DND-41 (cell line): ENCODE measurements around the gene CDC25B.

Experiments
- ATAC-seq: fragments of 200-7000 bp; cut with Tn5 transposase; 3 replicates; pipeline ENCODE4 v1.9.1; 2021; ENCODE audit warnings: low read depth; ENCODE audit not compliant: insufficient read depth
- DNase-seq: peaks from one replicate; pipeline ENCODE4 v3.0.0-alpha.2; 2020
- H2AFZ ChIP-seq: 2 replicates; pipeline ENCODE4 v1.6.0; 2012; ENCODE audit warnings: low read depth, low read length
- H3K27ac ChIP-seq: 2 replicates; pipeline ENCODE4 v1.5.1; 2012; ENCODE audit warnings: low read length, inconsistent platforms
- H3K27me3 ChIP-seq: fragments of 200-600 bp; sonication (generic); 2 replicates; pipeline ENCODE4 v1.6.0; 2012; ENCODE audit warnings: low read length, mild to moderate bottlenecking, inconsistent platforms; ENCODE audit not compliant: insufficient read depth, poor library complexity
- H3K36me3 ChIP-seq: 2 replicates; pipeline ENCODE4 v1.5.1; 2012; ENCODE audit warnings: low read length, inconsistent platforms; ENCODE audit not compliant: insufficient read depth
- H3K4me1 ChIP-seq: 2 replicates; pipeline ENCODE4 v1.5.1; 2012; ENCODE audit warnings: mild to moderate bottlenecking, low read length; ENCODE audit not compliant: insufficient read depth
- H3K4me2 ChIP-seq: 2 replicates; pipeline ENCODE4 v1.6.0; 2012; ENCODE audit warnings: mild to moderate bottlenecking, moderate library complexity, low read length, inconsistent platforms; ENCODE audit not compliant: insufficient read depth
- H3K4me3 ChIP-seq, 2 experiments: fragments of 200-600 bp in 1 of 2; shearing (Covaris generic) in 1 of 2; 2 replicates each; pipeline ENCODE4 v1.5.1; 2012 to 2016; ENCODE audit warnings: inconsistent platforms in 2 of 2, low read length in 2 of 2, mild to moderate bottlenecking in 2 of 2, low read depth in 1 of 2, moderate library complexity in 1 of 2
- H3K79me2 ChIP-seq: 2 replicates; pipeline ENCODE4 v1.6.0; 2012; ENCODE audit warnings: low read length, inconsistent platforms; ENCODE audit not compliant: insufficient read depth
- H3K9ac ChIP-seq: 2 replicates; pipeline ENCODE4 v1.6.0; 2012; ENCODE audit warnings: low read depth, mild to moderate bottlenecking, inconsistent platforms, low read length, moderate library complexity
- H3K9me3 ChIP-seq: 2 replicates; pipeline ENCODE4 v1.5.1; 2012; ENCODE audit warnings: low read length, moderate library complexity, mild to moderate bottlenecking, inconsistent platforms; ENCODE audit not compliant: insufficient read depth, severe bottlenecking
- H4K20me1 ChIP-seq: 2 replicates; pipeline ENCODE4 v1.6.0; 2012; ENCODE audit warnings: low read length; ENCODE audit not compliant: insufficient read depth
- EZH2 ChIP-seq: IDR thresholded peaks from 3 replicates; pipeline ENCODE4 v1.6.1; 2012; ENCODE audit warnings: borderline replicate concordance, low read depth, mild to moderate bottlenecking, moderate library complexity, low read length, inconsistent platforms; ENCODE audit not compliant: severe bottlenecking
- TF ChIP-seq, protein P1 (sequence below): IDR thresholded peaks from 2 replicates; pipeline ENCODE4 v1.5.1; 2012; ENCODE audit warnings: borderline replicate concordance, low read length, moderate library complexity, mild to moderate bottlenecking; ENCODE audit not compliant: poor library complexity, severe bottlenecking; ENCODE audit errors: extremely low read depth

CDC25B gene

DNA sequence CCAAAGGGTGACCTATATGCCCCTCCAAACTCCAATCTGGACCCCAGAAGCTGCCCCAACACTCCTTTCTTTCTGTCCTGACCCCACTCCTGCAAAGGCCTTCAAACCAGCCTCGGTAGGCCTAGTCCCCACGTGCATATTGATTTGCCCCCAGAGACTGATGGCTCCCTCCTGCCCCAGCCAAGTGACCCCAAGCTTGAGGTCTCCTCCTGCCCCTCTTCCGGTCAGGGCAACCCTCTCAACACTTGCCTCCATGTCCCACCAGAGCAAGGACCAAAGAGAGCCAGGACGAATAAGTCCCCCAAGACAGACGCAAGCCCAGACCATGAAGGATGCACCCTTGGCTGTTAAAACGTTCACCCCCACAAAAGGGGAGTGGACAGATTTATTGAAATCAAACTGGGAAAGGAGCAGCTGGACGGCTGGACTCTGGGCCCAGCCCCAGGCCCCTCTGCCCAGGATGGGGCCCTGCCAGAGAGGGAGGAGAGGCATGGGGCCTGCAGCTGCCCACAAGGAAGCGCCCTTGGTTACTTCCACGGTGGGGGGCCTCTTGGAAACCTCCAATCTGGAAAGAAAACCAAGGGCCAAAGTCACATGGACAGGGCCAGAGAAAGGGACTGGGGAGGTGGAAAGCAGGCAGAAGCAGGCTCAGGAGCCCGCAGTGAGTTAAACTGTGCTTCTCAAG is 12.5 kb upstream of the CDC25B start:
- Histone ChIP-seq H3K9me3 (no peaks in the 10 kb centered on the region), H3K27ac (no peak overlapping the region), H3K79me2 (peaks cover 38% of the 10 kb centered on the region), H3K27me3 (no peaks in the 10 kb centered on the region), H2AFZ (no peak overlapping the region), H3K4me3 (no peak overlapping the region), H3K36me3 (peaks cover 22% of the 10 kb centered on the region), H4K20me1 (peaks cover 45% of the 10 kb centered on the region), H3K9ac (no peak overlapping the region), H3K4me2 (peak overlapping the region; percentile 30; the same call in 1 of the 2 replicates), H3K4me1 (peaks cover 52% of the 10 kb centered on the region)
- TF ChIP-seq EZH2 = no peak
- TF ChIP-seq, protein P1, sequence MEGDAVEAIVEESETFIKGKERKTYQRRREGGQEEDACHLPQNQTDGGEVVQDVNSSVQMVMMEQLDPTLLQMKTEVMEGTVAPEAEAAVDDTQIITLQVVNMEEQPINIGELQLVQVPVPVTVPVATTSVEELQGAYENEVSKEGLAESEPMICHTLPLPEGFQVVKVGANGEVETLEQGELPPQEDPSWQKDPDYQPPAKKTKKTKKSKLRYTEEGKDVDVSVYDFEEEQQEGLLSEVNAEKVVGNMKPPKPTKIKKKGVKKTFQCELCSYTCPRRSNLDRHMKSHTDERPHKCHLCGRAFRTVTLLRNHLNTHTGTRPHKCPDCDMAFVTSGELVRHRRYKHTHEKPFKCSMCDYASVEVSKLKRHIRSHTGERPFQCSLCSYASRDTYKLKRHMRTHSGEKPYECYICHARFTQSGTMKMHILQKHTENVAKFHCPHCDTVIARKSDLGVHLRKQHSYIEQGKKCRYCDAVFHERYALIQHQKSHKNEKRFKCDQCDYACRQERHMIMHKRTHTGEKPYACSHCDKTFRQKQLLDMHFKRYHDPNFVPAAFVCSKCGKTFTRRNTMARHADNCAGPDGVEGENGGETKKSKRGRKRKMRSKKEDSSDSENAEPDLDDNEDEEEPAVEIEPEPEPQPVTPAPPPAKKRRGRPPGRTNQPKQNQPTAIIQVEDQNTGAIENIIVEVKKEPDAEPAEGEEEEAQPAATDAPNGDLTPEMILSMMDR = no peak
- ATAC-seq = no peak
- no peak for DNase-seq

DNA sequence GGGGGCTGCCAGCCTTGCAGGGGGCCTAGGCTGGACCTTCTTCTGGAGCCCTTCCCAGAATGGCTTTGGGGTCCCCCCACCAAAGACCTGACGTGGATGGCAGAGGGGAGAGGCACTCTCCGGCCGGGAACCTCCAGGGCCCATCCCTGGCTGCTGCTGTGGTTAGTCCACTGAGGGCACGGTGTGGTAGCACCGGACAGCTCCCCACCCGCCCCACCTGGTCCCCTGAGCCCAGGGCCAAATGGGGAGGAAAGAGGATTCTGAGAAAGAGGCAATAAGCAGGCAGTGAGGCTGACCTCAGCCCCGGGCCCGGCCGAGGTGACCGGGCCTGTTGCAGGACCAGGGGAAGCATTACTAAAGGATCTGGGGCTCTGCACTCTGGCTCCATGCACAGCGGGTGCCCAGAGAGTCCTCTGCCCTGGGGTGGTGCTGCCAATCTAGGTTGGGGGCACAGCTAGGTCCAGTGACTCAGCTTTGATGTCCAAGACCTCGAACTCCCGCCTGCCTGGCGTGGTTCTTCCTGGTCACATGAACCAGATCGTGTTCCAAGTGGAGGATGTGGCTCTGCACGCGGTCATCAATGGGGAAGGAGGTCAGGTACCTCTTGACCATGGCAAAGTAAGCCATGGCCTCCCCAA is 11.8 kb upstream of the CDC25B start:
- H3K9me3 ChIP-seq = no peaks in the 10 kb centered on the region
- peak overlapping the region in 1 of 2 experiments; percentile 70; a peak in 1 of 4 replicates for H3K4me3 ChIP-seq
- H3K9ac ChIP-seq = no peak overlapping the region
- ATAC-seq (no peak), DNase-seq (no peak)
- H3K27me3 ChIP-seq = no peaks in the 10 kb centered on the region
- H3K4me2 ChIP-seq = peak overlapping the region; percentile 83
- peaks cover 58% of the 10 kb centered on the region for H3K4me1 ChIP-seq
- TF ChIP-seq, protein P1 = no peak
- TF ChIP-seq EZH2 = no peak
- H3K79me2 ChIP-seq = peaks cover 44% of the 10 kb centered on the region
- H4K20me1 ChIP-seq = peaks cover 45% of the 10 kb centered on the region
- no peak overlapping the region for H3K27ac ChIP-seq
- peaks cover 22% of the 10 kb centered on the region for H3K36me3 ChIP-seq
- H2AFZ ChIP-seq = no peak overlapping the region

DNA sequence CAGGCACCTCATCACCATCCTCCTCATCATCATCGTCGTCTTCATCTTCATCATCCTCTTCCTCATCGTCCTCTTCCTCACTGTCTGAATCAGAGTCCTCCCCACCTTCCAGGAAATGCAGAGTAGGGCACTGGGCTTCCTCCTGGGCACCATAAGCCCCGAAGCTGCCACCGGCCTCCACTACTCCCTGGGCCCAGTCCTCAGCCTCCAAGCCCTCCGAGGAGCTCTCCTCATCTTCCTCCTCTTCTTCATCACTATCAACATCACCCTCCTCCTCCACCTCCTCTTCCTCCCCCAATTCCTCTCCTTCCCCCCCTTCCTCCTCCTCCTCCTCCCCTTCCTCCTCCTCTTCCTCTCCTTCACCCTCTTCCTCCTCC is 11.3 kb upstream of the CDC25B start:
- no peak for DNase-seq
- Histone ChIP-seq H3K27ac (no peak overlapping the region), H3K9me3 (no peaks in the 10 kb centered on the region), H4K20me1 (peaks cover 45% of the 10 kb centered on the region), H3K27me3 (no peaks in the 10 kb centered on the region), H3K36me3 (peaks cover 22% of the 10 kb centered on the region), H3K4me1 (peaks cover 58% of the 10 kb centered on the region), H3K9ac (peak overlapping the region; percentile 64; the same call in 1 of the 2 replicates), H3K4me2 (peak overlapping the region; percentile 83), H3K4me3 (peak overlapping the region in 1 of 2 experiments; percentile 70; a peak in 2 of 4 replicates), H2AFZ (no peak overlapping the region), H3K79me2 (peaks cover 44% of the 10 kb centered on the region)
- TF ChIP-seq, protein P1 = no peak
- TF ChIP-seq EZH2 = no peak
- no peak for ATAC-seq
